HepG2 (cell line): ENCODE measurements around the gene GTPBP6. TPM values are rescaled to one million over a fixed set of nuclear protein-coding genes. Genes with fewer than 3 reads are reported as not detected.

Experiments used
- ARNT ChIP-seq: fragments of 450-650 bp; IDR thresholded peaks from 2 replicates; pipeline ENCODE4 v1.6.1; 2017
- DMTF1 ChIP-seq: sonication (generic); formaldehyde crosslinking; IDR thresholded peaks from 2 replicates; pipeline ENCODE4 v1.4.0; 2020; ENCODE audit warnings: mild to moderate bottlenecking, missing genetic modification reagents
- DNMT3B ChIP-seq: conservative IDR thresholded peaks from 2 replicates; pipeline ENCODE4 v1.6.1; 2016; ENCODE audit warnings: missing biosample characterization, control low read depth
- FOXO4 ChIP-seq: sonication (generic); formaldehyde crosslinking; conservative IDR thresholded peaks from 2 replicates; pipeline ENCODE4 v1.8.1; 2023; ENCODE audit warnings: missing genetic modification reagents
- HDAC6 ChIP-seq: fragments of 200-600 bp; sonication (generic); IDR thresholded peaks from 2 replicates; pipeline ENCODE4 v1.7.0; 2017; ENCODE audit warnings: mild to moderate bottlenecking, antibody characterized with exemption, low read length, low read depth
- HIC2 ChIP-seq: sonication (generic); formaldehyde crosslinking; IDR thresholded peaks from 2 replicates; pipeline ENCODE4 v1.9.0; 2022; ENCODE audit warnings: low read depth, missing genetic modification reagents
- MYC ChIP-seq: sonication (generic); formaldehyde crosslinking; IDR thresholded peaks from 2 replicates; pipeline ENCODE4 v1.9.0; 2021; ENCODE audit warnings: missing genetic modification reagents, borderline replicate concordance
- NFYC ChIP-seq: IDR thresholded peaks from 2 replicates; pipeline ENCODE4 v1.6.1; 2016; ENCODE audit warnings: missing genetic modification reagents, missing compliant biosample characterization
- POLR2AphosphoS5 ChIP-seq: IDR thresholded peaks from 2 replicates; pipeline ENCODE4 v1.6.1; 2012; ENCODE audit warnings: low read depth, low read length
- RBM22 ChIP-seq: fragments of 200-400 bp; formaldehyde crosslinking; optimal IDR thresholded peaks from 2 replicates; pipeline ENCODE3; 2017; ENCODE audit warnings: mild to moderate bottlenecking, low read length, moderate library complexity
- SKI ChIP-seq: fragments of 450-650 bp; IDR thresholded peaks from one replicate; pipeline ENCODE4 v1.6.1; 2018; ENCODE audit warnings: mild to moderate bottlenecking; ENCODE audit not compliant: partially characterized antibody
- ZBTB37 ChIP-seq: sonication (generic); formaldehyde crosslinking; IDR thresholded peaks from 2 replicates; pipeline ENCODE4 v1.4.0; 2020; ENCODE audit warnings: mild to moderate bottlenecking, missing genetic modification reagents
- ZNF333 ChIP-seq: sonication (generic); formaldehyde crosslinking; IDR thresholded peaks from 2 replicates; pipeline ENCODE4 v1.4.0; 2020; ENCODE audit warnings: mild to moderate bottlenecking, missing genetic modification reagents, borderline replicate concordance
- ZNF382 ChIP-seq: sonication (generic); formaldehyde crosslinking; IDR thresholded peaks from 2 replicates; pipeline ENCODE4 v1.5.0; 2020; ENCODE audit warnings: missing genetic modification reagents, mild to moderate bottlenecking, borderline replicate concordance
- ZNF543 ChIP-seq: sonication (generic); formaldehyde crosslinking; IDR thresholded peaks from 2 replicates; pipeline ENCODE4 v1.4.0; 2020; ENCODE audit warnings: mild to moderate bottlenecking, missing genetic modification reagents
- ZNF564 ChIP-seq: sonication (generic); formaldehyde crosslinking; IDR thresholded peaks from 2 replicates; pipeline ENCODE4 v1.8.1; 2023; ENCODE audit warnings: mild to moderate bottlenecking, missing genetic modification reagents
- ZNF574 ChIP-seq: sonication (generic); formaldehyde crosslinking; IDR thresholded peaks from 2 replicates; pipeline ENCODE4 v1.4.0; 2020; ENCODE audit warnings: missing genetic modification reagents
- ZNF597 ChIP-seq: sonication (generic); formaldehyde crosslinking; IDR thresholded peaks from 2 replicates; pipeline ENCODE4 v1.5.0; 2020; ENCODE audit warnings: missing genetic modification reagents
- ZNF75D ChIP-seq: sonication (generic); formaldehyde crosslinking; IDR thresholded peaks from 2 replicates; pipeline ENCODE4 v1.8.1; 2023; ENCODE audit warnings: missing genetic modification reagents, mild to moderate bottlenecking, borderline replicate concordance
- ZNF777 ChIP-seq: sonication (generic); formaldehyde crosslinking; IDR thresholded peaks from 2 replicates; pipeline ENCODE4 v1.4.0; 2020; ENCODE audit warnings: missing genetic modification reagents
- polyA plus RNA-seq, 8 experiments: library from polyadenylated mRNA; depleted of rRNA in 3 of 8; stranded (reverse) in 7 of 8; unstranded in 1 of 8; fragments of >200 nt; fragmentation: Illumina TruSeq in 4 of 8; extraction: Trizol in 4 of 8; gene quantifications; 2 replicates each; pipeline versions ENCODE4 v1.2.1 to v1.2.3, GENCODE V29; 2011 to 2016; ENCODE audit warnings: low read depth in 4 of 8, missing spikeins in 1 of 8, mixed read lengths in 1 of 8; ENCODE audit not compliant: insufficient read depth in 1 of 8
- total RNA-seq, 5 experiments: library from RNA; depleted of rRNA; stranded (reverse); fragments of >200 nt; fragmentation: Illumina TruSeq; extraction: Trizol; gene quantifications; 2 replicates each; pipeline ENCODE4 v1.2.3, GENCODE V29; 2016; ENCODE audit warnings: low read depth in 1 of 5

The GTPBP6 gene
- total and polyA plus RNA-seq, 2 of the 13 experiments (the other 11 are each of a cell fraction or from before 2014, with no cell fraction given): 20.2 to 39.6 TPM

- TF ChIP-seq DMTF1 (no peak), ARNT (no peak), SKI (peak; percentile 7), ZBTB37 (CRISPR knock-in tag) (no peak), ZNF777 (CRISPR knock-in tag) (no peak), HIC2 (CRISPR knock-in tag) (no peak), ZNF597 (CRISPR knock-in tag) (no peak), MYC (CRISPR knock-in tag) (peak; percentile 30; the same call in 1 of the 2 replicates), ZNF382 (CRISPR knock-in tag) (no peak), HDAC6 (no peak), ZNF564 (no peak), ZNF543 (no peak), NFYC (CRISPR knock-in tag) (no peak), ZNF333 (no peak), POLR2AphosphoS5 (peak; percentile 42; the same call in 1 of the 2 replicates), ZNF75D (no peak), FOXO4 (no peak), DNMT3B (CRISPR knock-in tag) (no peak), ZNF574 (CRISPR knock-in tag) (peak; percentile 57), RBM22 (no peak)
Measured at GRCh38 chrX:262381-262909, 56.2 kb downstream of the GTPBP6 start (continued).
